Measurements from ENCODE around the gene COQ8B.
"Not testable (repeated sequence)": the region's sequence is repeated elsewhere in the genome, so short reads cannot be mapped to it uniquely, and the experiment has no call there.

The COQ8B gene

GRCh38 chr19:40668991-40669614 lies 47.6 kb downstream of the COQ8B start:
- Mint-ChIP-seq H3K4me1 (peaks cover 4% of the 10 kb centered on the region), H3K27me3 (no peaks in the 10 kb centered on the region), H3K4me3 (no peak overlapping the region), H3K36me3 (peaks cover 14% of the 10 kb centered on the region), H3K27ac (no peak overlapping the region), H3K9me3 (peaks cover 1% of the 10 kb centered on the region)
- DNase-seq (ENCODE audit: low spot score in 2 of 2) (no peak), ATAC-seq (ENCODE audit: low read depth) (no peak)

DNA sequence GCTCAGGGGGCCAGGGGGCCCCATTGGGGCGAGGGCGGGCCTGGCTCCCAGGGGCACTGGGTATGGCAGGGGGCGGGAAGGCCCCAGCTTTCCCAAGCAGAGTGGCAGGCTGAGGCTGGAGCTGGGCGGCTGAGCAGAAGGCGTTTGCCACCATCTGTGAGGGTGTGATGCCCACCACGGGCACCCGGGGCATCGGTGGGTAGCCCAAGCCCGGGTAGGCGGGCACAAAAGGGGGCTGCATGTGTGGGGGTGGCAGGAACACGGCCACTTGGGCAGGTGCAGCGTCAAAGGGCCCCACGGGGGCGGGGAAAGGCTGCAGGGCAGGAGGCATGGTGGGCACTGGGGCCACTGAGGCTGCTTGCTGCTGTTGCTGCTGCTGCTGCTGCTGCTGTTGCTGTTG lies 49.1 kb downstream of the COQ8B start:
- H3K36me3 Mint-ChIP-seq = peaks cover 14% of the 10 kb centered on the region
- no peak overlapping the region for H3K27ac Mint-ChIP-seq
- DNase-seq (ENCODE audit: low spot score in 2 of 2) (no peak), ATAC-seq (ENCODE audit: low read depth) (no peak)
- peaks cover 13% of the 10 kb centered on the region for H3K4me1 Mint-ChIP-seq
- no peaks in the 10 kb centered on the region for H3K27me3 Mint-ChIP-seq
- no peak overlapping the region for H3K4me3 Mint-ChIP-seq
- peaks cover 1% of the 10 kb centered on the region for H3K9me3 Mint-ChIP-seq

GRCh38 chr19:40666803-40667438 lies 49.8 kb downstream of the COQ8B start:
- Mint-ChIP-seq H3K36me3 (peaks cover 14% of the 10 kb centered on the region), H3K4me3 (no peak overlapping the region), H3K27me3 (no peaks in the 10 kb centered on the region), H3K4me1 (peaks cover 13% of the 10 kb centered on the region), H3K9me3 (peaks cover 1% of the 10 kb centered on the region), H3K27ac (no peak overlapping the region)
- ATAC-seq (ENCODE audit: low read depth) (no peak), DNase-seq (ENCODE audit: low spot score in 2 of 2) (no peak)

GRCh38 chr19:40663695-40664692 lies 52.7 kb downstream of the COQ8B start:
- DNase-seq (ENCODE audit: low spot score in 2 of 2) (peak in 1 of 2 donors; percentile 30), ATAC-seq (ENCODE audit: low read depth) (no peak)
- H3K4me1 Mint-ChIP-seq = peaks cover 9% of the 10 kb centered on the region
- no peaks in the 10 kb centered on the region for H3K27me3 Mint-ChIP-seq
- peaks cover 5% of the 10 kb centered on the region for H3K36me3 Mint-ChIP-seq
- H3K9me3 Mint-ChIP-seq = no peaks in the 10 kb centered on the region
- H3K27ac Mint-ChIP-seq = peak overlapping the region; percentile 90
- peak overlapping the region; percentile 91 for H3K4me3 Mint-ChIP-seq

DNA sequence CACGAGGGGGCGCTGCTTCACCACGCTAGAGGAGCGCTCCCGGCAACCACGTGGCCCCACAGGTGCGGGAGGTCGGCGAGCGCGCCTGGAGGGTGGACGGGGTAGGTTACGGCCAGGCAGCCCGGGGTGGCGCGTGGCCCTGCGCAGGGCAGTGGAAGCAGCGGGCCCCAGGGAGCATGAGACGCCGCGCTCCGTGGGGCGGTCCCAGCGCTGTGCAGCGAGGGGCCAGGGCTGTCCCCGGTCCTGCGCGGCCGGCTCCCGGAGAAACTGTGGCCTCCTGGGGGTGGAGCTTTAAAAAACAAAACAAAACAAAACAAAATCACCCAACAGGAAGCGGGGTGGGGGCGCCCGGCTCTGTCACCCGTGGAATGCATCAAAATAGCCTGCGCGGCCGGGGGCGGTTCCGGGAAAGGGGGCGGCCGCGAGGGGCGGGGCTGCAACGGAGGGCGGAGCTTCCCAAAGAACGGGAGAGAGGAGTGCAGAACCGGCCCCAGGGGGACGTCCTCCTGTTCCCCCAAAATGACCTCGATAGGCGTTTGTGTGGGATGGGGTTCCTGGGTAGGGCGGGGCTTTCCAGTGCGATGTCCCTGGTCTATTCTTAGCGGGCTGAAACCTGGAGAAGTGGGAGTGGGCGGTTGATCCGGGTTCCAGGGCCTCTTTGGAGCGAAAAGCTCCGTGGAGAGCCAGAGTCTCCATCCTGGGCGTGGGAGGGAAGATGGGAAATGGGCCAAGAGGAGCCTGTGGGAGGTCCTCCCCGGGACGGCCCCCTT lies 53.6 kb downstream of the COQ8B start:
- Mint-ChIP-seq H3K4me3 (peak overlapping the region; percentile 91), H3K27me3 (no peaks in the 10 kb centered on the region), H3K27ac (peak overlapping the region; percentile 90), H3K36me3 (peaks cover 5% of the 10 kb centered on the region), H3K4me1 (peaks cover 9% of the 10 kb centered on the region), H3K9me3 (no peaks in the 10 kb centered on the region)
- peak; percentile 88 for ATAC-seq (ENCODE audit: low read depth)
- peak; percentile 96 to 98 for DNase-seq (ENCODE audit: low spot score in 2 of 2)

GRCh38 chr19:40661616-40662015 lies 55.1 kb downstream of the COQ8B start:
- Mint-ChIP-seq H3K4me3 (peak overlapping the region; percentile 3), H3K4me1 (peaks cover 9% of the 10 kb centered on the region), H3K9me3 (no peaks in the 10 kb centered on the region), H3K36me3 (no peaks in the 10 kb centered on the region), H3K27me3 (no peaks in the 10 kb centered on the region), H3K27ac (peak overlapping the region; percentile 90)
- ATAC-seq (ENCODE audit: low read depth) = no peak
- no peak for DNase-seq (ENCODE audit: low spot score in 2 of 2)

DNA sequence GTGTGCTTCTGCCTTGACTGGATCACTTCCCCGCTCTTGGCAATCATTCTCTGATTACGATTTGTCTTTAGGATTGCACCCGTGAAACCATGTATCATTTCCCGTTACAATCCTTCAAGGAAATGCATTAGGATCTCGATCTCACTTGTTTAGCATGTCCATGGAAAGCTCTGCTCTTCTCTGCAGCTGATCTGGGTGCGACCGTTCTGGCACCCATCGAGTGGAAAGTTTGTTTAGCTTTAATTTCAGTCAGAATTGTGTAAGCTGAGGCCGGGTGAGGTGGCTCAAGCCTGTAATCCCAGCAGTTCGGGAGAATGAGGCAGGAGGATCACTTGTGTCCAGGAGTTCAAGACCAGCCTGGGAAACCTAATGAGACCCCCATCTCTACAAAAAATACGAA lies 57.1 kb downstream of the COQ8B start:
- Mint-ChIP-seq H3K27ac (no peak overlapping the region), H3K27me3 (no peaks in the 10 kb centered on the region), H3K4me1 (peaks cover 9% of the 10 kb centered on the region), H3K4me3 (no peak overlapping the region), H3K36me3 (no peaks in the 10 kb centered on the region), H3K9me3 (no peaks in the 10 kb centered on the region)
- ATAC-seq (ENCODE audit: low read depth) = no peak
- DNase-seq (ENCODE audit: low spot score in 2 of 2) = no peak

GRCh38 chr19:40659116-40659515 lies 57.6 kb downstream of the COQ8B start:
- Mint-ChIP-seq H3K9me3 (no peaks in the 10 kb centered on the region), H3K27ac (no peak overlapping the region), H3K27me3 (no peaks in the 10 kb centered on the region), H3K4me1 (peaks cover 9% of the 10 kb centered on the region), H3K36me3 (no peaks in the 10 kb centered on the region), H3K4me3 (no peak overlapping the region)
- DNase-seq (ENCODE audit: low spot score in 2 of 2) (no peak), ATAC-seq (ENCODE audit: low read depth) (no peak)

- no peak overlapping the region for H3K4me3 Mint-ChIP-seq
- no peaks in the 10 kb centered on the region for H3K36me3 Mint-ChIP-seq
- DNase-seq (ENCODE audit: low spot score in 2 of 2) (no peak), ATAC-seq (ENCODE audit: low read depth) (no peak)
- H3K9me3 Mint-ChIP-seq = no peaks in the 10 kb centered on the region
- H3K27me3 Mint-ChIP-seq = no peaks in the 10 kb centered on the region
- H3K4me1 Mint-ChIP-seq = peaks cover 2% of the 10 kb centered on the region
- no peak overlapping the region for H3K27ac Mint-ChIP-seq
Measured at GRCh38 chr19:40658031-40658430, 58.7 kb downstream of the COQ8B start.

DNA sequence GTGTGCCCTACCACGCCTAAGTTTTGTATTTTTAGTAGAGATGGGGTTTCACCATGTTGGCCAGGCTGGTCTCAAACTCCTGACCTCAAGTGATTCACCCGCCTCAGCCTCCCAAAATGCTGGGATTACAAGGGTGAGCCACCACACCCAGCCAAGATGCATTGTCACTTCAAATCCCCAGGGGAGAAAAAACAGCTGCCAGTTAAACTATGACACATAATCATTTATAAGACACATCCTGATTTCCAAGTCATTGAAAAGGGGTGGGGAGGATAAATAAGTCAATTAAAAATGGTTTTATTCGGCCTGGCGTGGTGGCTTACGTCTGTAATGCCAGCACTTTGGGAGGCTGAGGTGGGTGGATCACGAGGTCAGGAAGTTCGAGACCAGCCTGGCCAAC lies 61.0 kb downstream of the COQ8B start:
- H3K36me3 Mint-ChIP-seq; H3K9me3 Mint-ChIP-seq; DNase-seq (ENCODE audit: low spot score in 2 of 2); H3K27me3 Mint-ChIP-seq; H3K27ac Mint-ChIP-seq; H3K4me3 Mint-ChIP-seq; ATAC-seq (ENCODE audit: low read depth); H3K4me1 Mint-ChIP-seq: not testable (repeated sequence)

GRCh38 chr19:40652303-40652702 lies 64.4 kb downstream of the COQ8B start:
- H3K27ac Mint-ChIP-seq; H3K9me3 Mint-ChIP-seq; ATAC-seq (ENCODE audit: low read depth); H3K36me3 Mint-ChIP-seq; H3K4me1 Mint-ChIP-seq; H3K4me3 Mint-ChIP-seq; DNase-seq (ENCODE audit: low spot score in 2 of 2); H3K27me3 Mint-ChIP-seq: not testable (repeated sequence)

- H3K36me3 Mint-ChIP-seq = no peaks in the 10 kb centered on the region
- no peaks in the 10 kb centered on the region for H3K9me3 Mint-ChIP-seq
- H3K4me1 Mint-ChIP-seq = peaks cover 4% of the 10 kb centered on the region
- DNase-seq (ENCODE audit: low spot score in 2 of 2) = no peak
- H3K27ac Mint-ChIP-seq = no peak overlapping the region
- ATAC-seq (ENCODE audit: low read depth) = no peak
- H3K4me3 Mint-ChIP-seq = no peak overlapping the region
- H3K27me3 Mint-ChIP-seq = peaks cover under 1% of the 10 kb centered on the region
Measured at GRCh38 chr19:40650749-40651305, 65.9 kb downstream of the COQ8B start.

- H3K4me1 Mint-ChIP-seq; H3K36me3 Mint-ChIP-seq; DNase-seq (ENCODE audit: low spot score in 2 of 2); H3K27ac Mint-ChIP-seq; H3K9me3 Mint-ChIP-seq; ATAC-seq (ENCODE audit: low read depth); H3K27me3 Mint-ChIP-seq; H3K4me3 Mint-ChIP-seq: not testable (repeated sequence)
Measured at GRCh38 chr19:40649903-40650675, 66.6 kb downstream of the COQ8B start.
